HTERT RPE-1 (cell line): Measurements from ENCODE around the gene DGAT2.

Experiments
- in situ Hi-C: fragments of 300-500 bp; cut with MboI; formaldehyde crosslinking; loops from 4 replicates; pipeline ENCODE4 v1.14.3; 2020; ENCODE audit warnings: low sequenced_read_pairs

DGAT2 gene

GRCh38 chr11:75822541-75822940 lies 54.0 kb downstream of the DGAT2 start:
- in situ Hi-C loops, result no loop called here

DNA sequence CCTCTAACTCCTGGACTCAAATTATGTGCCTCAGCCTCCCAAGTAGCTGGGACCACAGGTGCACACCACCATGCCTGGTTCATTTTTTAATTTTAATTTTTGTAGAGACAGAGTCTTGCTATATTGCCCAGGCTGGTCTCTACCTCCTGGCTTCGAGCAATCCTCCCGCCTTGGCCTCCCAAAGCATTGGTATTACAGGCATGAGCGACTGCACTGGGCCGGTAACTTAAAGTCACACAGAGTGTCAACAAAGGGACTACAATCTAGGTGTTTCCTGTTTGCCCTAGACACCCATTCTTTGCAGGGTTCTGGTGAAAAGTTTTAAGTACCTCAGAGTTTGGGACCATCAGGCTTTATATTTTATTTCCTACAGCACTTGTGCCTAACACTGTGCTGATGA lies 54.8 kb downstream of the DGAT2 start:
- in situ Hi-C loops, result no loop called here

DNA sequence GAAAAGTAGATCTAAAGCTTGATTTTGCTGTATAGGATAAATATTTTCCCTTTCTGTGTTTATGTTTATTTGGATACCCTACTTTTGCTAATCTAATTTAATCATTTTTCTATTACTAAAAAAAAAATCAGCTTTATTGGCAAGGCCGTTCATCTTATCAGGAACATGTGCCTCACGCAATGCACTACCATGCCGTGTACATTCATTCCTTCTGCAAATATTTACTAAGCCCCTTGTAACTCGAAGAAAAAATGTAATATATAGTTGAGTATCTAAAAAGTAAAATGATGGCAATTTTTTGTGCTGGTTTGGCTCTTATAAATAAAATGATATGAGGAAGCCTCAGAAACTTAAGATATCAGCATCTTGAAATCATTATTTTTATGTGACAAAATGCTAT lies 55.4 kb downstream of the DGAT2 start:
- in situ Hi-C loops, result no loop called here

- in situ Hi-C loops, result no loop called here
Measured at GRCh38 chr11:75826461-75827230, 58.1 kb downstream of the DGAT2 start.

GRCh38 chr11:75827562-75827961 lies 59.0 kb downstream of the DGAT2 start:
- in situ Hi-C loops, result no loop called here

DNA sequence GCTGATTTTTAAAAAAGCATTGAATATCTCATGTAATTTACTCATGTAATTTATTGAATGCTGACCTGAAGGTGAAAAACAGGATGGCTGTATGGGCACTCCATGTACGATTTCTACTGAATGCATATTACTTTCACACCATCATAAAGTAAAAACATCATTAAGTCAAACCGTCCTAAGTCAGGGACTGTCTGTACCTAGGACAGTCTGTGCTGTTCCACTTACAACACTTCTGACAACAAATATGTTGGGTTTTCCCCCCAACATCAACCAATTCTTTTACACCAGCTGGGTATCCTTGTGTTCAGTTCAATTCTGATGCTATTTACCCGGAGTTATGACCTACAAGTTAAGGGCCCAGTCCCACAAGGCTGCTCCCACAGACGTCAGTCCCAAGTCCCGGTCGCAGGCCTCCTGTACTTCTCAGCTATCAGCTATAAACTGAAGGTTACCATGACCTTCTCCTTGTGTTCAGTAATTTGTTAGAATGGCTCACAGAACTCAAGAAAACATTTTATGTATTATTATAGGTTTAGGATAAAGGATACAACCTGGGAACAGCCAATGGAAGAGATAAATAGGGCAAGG lies 63.4 kb downstream of the DGAT2 start:
- in situ Hi-C loops, result no loop called here

DNA sequence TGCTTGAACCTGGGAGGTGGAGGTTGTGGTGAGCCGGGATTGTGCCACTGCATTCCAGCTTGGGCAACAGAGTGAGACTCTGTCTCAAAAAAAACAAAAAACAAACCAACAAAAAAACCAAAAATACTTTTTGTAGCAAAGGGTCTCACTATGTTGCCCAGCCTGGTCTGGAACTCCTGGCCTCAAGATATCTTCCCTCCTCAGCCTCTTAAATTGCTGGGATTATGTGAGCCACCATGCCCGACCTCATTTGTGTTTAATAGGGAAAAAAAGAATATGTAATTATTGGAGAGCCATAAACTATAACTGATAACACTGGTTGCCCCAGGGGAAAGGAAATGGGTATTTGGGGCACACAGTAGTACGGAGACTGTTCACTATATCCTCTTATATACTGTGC lies 66.2 kb downstream of the DGAT2 start:
- in situ Hi-C loops, result no loop called here

GRCh38 chr11:75836417-75836816 lies 67.8 kb downstream of the DGAT2 start:
- in situ Hi-C loops, result no loop called here

- in situ Hi-C loops, result no loop called here
Measured at GRCh38 chr11:75839851-75840250, 71.3 kb downstream of the DGAT2 start.

GRCh38 chr11:75840522-75840921 lies 71.9 kb downstream of the DGAT2 start:
- in situ Hi-C loops, result no loop called here

- in situ Hi-C loops, result no loop called here
Measured at GRCh38 chr11:75841739-75842138, 73.2 kb downstream of the DGAT2 start.

- in situ Hi-C loops, result no loop called here
Measured at GRCh38 chr11:75845324-75845723, 76.7 kb downstream of the DGAT2 start.

DNA sequence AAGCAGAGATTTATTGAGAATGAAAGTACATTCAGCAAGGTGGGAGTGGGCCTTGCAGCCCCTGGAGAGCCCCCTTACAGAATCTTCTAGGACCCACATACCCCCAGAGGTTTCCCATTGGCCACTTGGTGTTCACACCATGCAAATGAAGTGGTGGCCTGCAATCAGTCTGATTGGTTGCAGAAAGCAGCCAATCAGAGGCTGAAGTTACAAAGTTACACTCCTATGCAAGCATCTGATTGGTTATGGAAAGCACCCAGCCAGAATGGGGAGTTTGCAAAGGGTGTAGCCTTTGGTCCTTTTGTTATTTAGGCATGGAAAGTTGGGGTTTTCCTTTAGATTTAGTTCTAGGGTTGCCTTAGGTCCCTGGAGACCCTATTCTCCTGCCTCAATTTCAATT lies 81.3 kb downstream of the DGAT2 start:
- in situ Hi-C loops, result no loop called here

DNA sequence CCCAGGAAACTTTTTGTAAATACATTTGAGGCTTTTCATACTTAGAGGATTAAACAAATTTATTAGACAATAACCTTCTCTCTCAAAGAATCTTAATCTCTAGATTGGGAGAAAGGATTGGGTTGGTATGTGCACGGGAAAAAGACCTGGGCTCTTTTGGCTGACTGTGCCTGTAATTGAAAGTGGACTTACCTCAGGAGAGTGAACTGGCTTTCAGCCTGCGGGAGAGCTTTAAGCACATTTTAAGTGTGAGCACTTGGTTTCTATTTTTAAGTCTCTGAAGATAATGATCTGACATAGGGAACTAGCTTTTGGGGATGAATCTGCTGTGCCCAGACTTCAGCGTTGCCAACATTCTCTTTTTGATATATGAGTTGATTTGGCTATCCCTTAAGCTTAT lies 82.2 kb downstream of the DGAT2 start:
- in situ Hi-C loops, result no loop called here
